Calu3 (cell line): ENCODE results near the gene STAT3. TPM values are rescaled to one million over a fixed set of nuclear protein-coding genes. Genes with fewer than 3 reads are reported as not detected.

ENCODE experiments used
- BruUV-seq: library from RNA; stranded (reverse); fragments of 400-500 nt; replicated peaks from 2 replicates; lab custom pipeline; 2021; lab: Mats Ljungman, UMichigan
- CTCF ChIA-PET: fragments of 300-600 bp; sonication (Branson Sonifier 250); formaldehyde crosslinking; loops from one replicate; lab custom pipeline; 2022; ENCODE audit warnings: antibody characterized with exemption; lab: Charles Lee
- DNase-seq: peaks from one replicate; pipeline ENCODE4 v3.0.0; 2022
- H3K27ac Mint-ChIP-seq: one replicate; pipeline ENCODE4 v1.8.0; 2022; ENCODE audit warnings: mixed read lengths; ENCODE audit not compliant: unreplicated experiment
- H3K27me3 Mint-ChIP-seq: one replicate; pipeline ENCODE4 v1.8.0; 2022; ENCODE audit warnings: mixed read lengths; ENCODE audit not compliant: unreplicated experiment
- H3K36me3 Mint-ChIP-seq: one replicate; pipeline ENCODE4 v1.8.0; 2022; ENCODE audit warnings: mild to moderate bottlenecking, moderate library complexity, mixed read lengths; ENCODE audit not compliant: insufficient read depth, unreplicated experiment
- H3K4me1 Mint-ChIP-seq: one replicate; pipeline ENCODE4 v1.8.0; 2022; ENCODE audit warnings: mild to moderate bottlenecking, low read depth, mixed read lengths; ENCODE audit not compliant: unreplicated experiment
- H3K4me3 Mint-ChIP-seq: one replicate; pipeline ENCODE4 v1.8.0; 2022; ENCODE audit warnings: mild to moderate bottlenecking, low read depth, moderate library complexity, mixed read lengths; ENCODE audit not compliant: unreplicated experiment
- H3K9me3 Mint-ChIP-seq: one replicate; pipeline ENCODE4 v1.8.0; 2022; ENCODE audit warnings: low read depth, mixed read lengths; ENCODE audit not compliant: unreplicated experiment
- intact Hi-C: fragments of 100-400 bp; cut with micrococcal nuclease; formaldehyde crosslinking; loops from one replicate; pipeline ENCODE4 v1.10.0; 2022; ENCODE audit not compliant: unreplicated experiment
- total RNA-seq: library from RNA; stranded (reverse); gene quantifications from 2 replicates; pipeline ENCODE4 v1.2.3, GENCODE V29; 2022
- TF ChIP-seq, protein P1 (sequence below): fragments of 200-600 bp; IDR thresholded peaks from one replicate; pipeline ENCODE4 v1.8.0; 2022; ENCODE audit warnings: antibody characterized with exemption; ENCODE audit not compliant: unreplicated experiment

STAT3 gene
- total RNA-seq, 1 experiment from 2014 or later = 183 TPM

- Mint-ChIP-seq H3K4me3 (no peak overlapping the region), H3K27ac (no peak overlapping the region), H3K27me3 (no peaks in the 10 kb centered on the region), H3K36me3 (no peaks in the 10 kb centered on the region), H3K4me1 (peaks cover 23% of the 10 kb centered on the region), H3K9me3 (no peaks in the 10 kb centered on the region)
- no peak for DNase-seq
- BruUV-seq = no TSS peak
- CTCF ChIA-PET = interaction anchor here (0.6 to 1.8 kb wide), 4 partner anchors 18 to 195 kb away, joined by 3 to 8 read pairs (median 4); partner anchors contain the start of gene STAT3
- intact Hi-C loops = no loop called here
- TF ChIP-seq, protein P1, sequence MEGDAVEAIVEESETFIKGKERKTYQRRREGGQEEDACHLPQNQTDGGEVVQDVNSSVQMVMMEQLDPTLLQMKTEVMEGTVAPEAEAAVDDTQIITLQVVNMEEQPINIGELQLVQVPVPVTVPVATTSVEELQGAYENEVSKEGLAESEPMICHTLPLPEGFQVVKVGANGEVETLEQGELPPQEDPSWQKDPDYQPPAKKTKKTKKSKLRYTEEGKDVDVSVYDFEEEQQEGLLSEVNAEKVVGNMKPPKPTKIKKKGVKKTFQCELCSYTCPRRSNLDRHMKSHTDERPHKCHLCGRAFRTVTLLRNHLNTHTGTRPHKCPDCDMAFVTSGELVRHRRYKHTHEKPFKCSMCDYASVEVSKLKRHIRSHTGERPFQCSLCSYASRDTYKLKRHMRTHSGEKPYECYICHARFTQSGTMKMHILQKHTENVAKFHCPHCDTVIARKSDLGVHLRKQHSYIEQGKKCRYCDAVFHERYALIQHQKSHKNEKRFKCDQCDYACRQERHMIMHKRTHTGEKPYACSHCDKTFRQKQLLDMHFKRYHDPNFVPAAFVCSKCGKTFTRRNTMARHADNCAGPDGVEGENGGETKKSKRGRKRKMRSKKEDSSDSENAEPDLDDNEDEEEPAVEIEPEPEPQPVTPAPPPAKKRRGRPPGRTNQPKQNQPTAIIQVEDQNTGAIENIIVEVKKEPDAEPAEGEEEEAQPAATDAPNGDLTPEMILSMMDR = no peak
Observed at GRCh38 chr17:42410319-42410685, 22.1 kb upstream of the STAT3 start.

DNA sequence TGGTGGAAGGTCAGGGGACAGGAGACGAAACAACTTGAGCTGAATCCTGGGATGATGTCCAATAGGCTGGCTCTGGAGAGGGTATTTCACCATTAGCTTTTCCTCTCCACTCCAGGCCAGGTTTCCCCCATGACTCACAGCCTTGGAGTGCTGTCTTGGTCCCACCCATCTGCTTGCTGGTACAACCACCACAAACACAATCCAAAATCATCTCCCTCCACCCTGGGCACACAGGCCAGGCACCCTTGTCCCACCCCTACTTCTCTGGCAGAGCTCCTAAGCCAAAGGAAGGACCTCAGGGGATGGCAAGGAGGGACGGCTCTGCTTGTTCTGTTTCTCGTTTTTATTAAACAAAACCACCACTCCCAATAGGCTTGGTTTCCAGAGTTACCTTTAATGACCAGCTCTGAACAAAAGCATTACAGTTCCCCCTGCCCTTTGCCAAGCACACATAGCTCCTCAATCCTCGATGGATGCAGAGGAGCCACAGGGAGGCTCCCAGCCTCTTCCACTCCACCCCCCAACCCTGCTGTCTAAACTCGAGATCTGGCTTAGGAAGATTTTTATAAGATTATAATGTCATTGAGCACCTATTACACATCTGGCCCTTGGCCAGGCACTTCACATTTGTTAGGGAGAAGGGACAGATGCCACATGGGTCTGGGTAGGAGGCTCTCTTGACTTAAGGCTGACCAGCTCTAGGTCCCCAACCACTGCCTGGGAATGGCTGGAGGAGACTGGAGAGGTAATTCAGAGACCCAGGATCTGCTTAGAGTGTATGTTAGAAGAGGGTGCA is 21.5 kb upstream of the STAT3 start:
- no peaks in the 10 kb centered on the region for H3K36me3 Mint-ChIP-seq
- BruUV-seq = no TSS peak
- intact Hi-C loops = loop anchor here (5.0 to 10.0 kb wide), 2 partner anchors 295 to 447 kb away; partner anchors contain the start of gene DHX58
- H3K4me3 Mint-ChIP-seq = no peak overlapping the region
- peaks cover 23% of the 10 kb centered on the region for H3K4me1 Mint-ChIP-seq
- CTCF ChIA-PET = interaction anchor here (0.5 to 1.8 kb wide), 9 partner anchors 19 to 195 kb away, joined by 3 to 8 read pairs (median 4); partner anchors contain the start of gene STAT3
- no peak overlapping the region for H3K27ac Mint-ChIP-seq
- TF ChIP-seq, protein P1 = no peak
- peak; percentile 65 for DNase-seq
- no peaks in the 10 kb centered on the region for H3K9me3 Mint-ChIP-seq
- H3K27me3 Mint-ChIP-seq = no peaks in the 10 kb centered on the region

DNA sequence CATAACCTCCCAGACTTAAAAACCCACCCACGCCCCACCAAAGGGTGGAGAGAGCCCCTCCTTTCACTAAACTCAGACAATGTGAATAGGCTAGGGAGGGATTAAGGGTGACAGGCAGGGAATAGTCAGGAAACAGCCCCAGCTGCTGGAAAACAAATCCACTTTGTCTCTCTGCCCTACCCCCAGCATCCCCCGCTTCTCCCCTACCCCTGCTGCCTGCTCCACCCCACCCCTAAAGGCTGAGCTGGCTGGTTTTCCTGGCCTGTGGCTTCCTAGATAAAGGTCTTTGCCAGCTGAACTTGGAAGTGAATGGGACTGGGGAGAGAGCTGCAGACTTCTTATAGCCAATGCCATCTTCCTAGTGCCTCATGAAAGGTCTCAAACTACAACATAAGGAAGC is 19.8 kb upstream of the STAT3 start:
- Mint-ChIP-seq H3K36me3 (no peaks in the 10 kb centered on the region), H3K4me3 (no peak overlapping the region), H3K27me3 (no peaks in the 10 kb centered on the region), H3K9me3 (no peaks in the 10 kb centered on the region), H3K4me1 (peaks cover 29% of the 10 kb centered on the region), H3K27ac (no peak overlapping the region)
- TF ChIP-seq, protein P1 = no peak
- CTCF ChIA-PET = interaction anchor here (1.0 to 1.9 kb wide), 7 partner anchors 10 to 119 kb away, joined by 3 to 9 read pairs (median 7); partner anchors contain the start of genes CAVIN1 and STAT3
- no TSS peak for BruUV-seq
- DNase-seq = no peak
- intact Hi-C loops = loop anchor here (5.0 to 10.0 kb wide), 2 partner anchors 293 to 446 kb away; partner anchors contain the start of gene DHX58

- TF ChIP-seq, protein P1 = no peak
- no peaks in the 10 kb centered on the region for H3K27me3 Mint-ChIP-seq
- H3K4me1 Mint-ChIP-seq = peaks cover 36% of the 10 kb centered on the region
- peak overlapping the region; percentile 0 for H3K27ac Mint-ChIP-seq
- H3K4me3 Mint-ChIP-seq = no peak overlapping the region
- intact Hi-C loops = loop anchor here (5.0 to 10.0 kb wide), 2 partner anchors 293 to 445 kb away; partner anchors contain the start of gene DHX58
- H3K36me3 Mint-ChIP-seq = no peaks in the 10 kb centered on the region
- no TSS peak for BruUV-seq
- CTCF ChIA-PET = interaction anchor here (0.6 to 2.7 kb wide), 16 partner anchors 9 to 444 kb away, joined by 3 to 15 read pairs (median 6); partner anchors contain the start of genes CAVIN1 and STAT3
- peak; percentile 89 for DNase-seq
- no peaks in the 10 kb centered on the region for H3K9me3 Mint-ChIP-seq
Observed at GRCh38 chr17:42407289-42407836, 19.1 kb upstream of the STAT3 start.
